ENCODE data around the gene MISP. TPM values are rescaled to one million over a fixed set of nuclear protein-coding genes. Genes with fewer than 3 reads are reported as not detected.

Gene MISP
- total RNA-seq, 1 donor from 2014 or later = 1.5 TPM

GRCh38 chr19:780935-781334 lies 30.0 kb downstream of the MISP start:
- H3K27me3 Mint-ChIP-seq (ENCODE audit: low read depth) = no peaks in the 10 kb centered on the region
- peaks cover 22% of the 10 kb centered on the region for H3K4me1 Mint-ChIP-seq
- no peaks in the 10 kb centered on the region for H3K9me3 Mint-ChIP-seq
- no peak for TF ChIP-seq CTCF (IDR thresholded peaks at IDR 0.05; ENCODE audit: unreplicated experiment)
- H3K27ac Mint-ChIP-seq = no peak overlapping the region
- no peaks in the 10 kb centered on the region for H3K36me3 Mint-ChIP-seq
- DNase-seq (ENCODE audit: low spot score in 2 of 2, unreplicated experiment in 2 of 2) = no peak
- H3K4me3 Mint-ChIP-seq = no peak overlapping the region

- H3K36me3 Mint-ChIP-seq = no peaks in the 10 kb centered on the region
- peaks cover 22% of the 10 kb centered on the region for H3K4me1 Mint-ChIP-seq
- H3K4me3 Mint-ChIP-seq = no peak overlapping the region
- TF ChIP-seq CTCF (IDR thresholded peaks at IDR 0.05; ENCODE audit: unreplicated experiment) = no peak
- no peaks in the 10 kb centered on the region for H3K27me3 Mint-ChIP-seq (ENCODE audit: low read depth)
- no peak for DNase-seq (ENCODE audit: low spot score in 2 of 2, unreplicated experiment in 2 of 2)
- H3K27ac Mint-ChIP-seq = peak overlapping the region; percentile 97
- H3K9me3 Mint-ChIP-seq = no peaks in the 10 kb centered on the region
Observed at GRCh38 chr19:781800-782184, 30.9 kb downstream of the MISP start.

GRCh38 chr19:782185-782877 lies 31.4 kb downstream of the MISP start:
- no peak for TF ChIP-seq CTCF (IDR thresholded peaks at IDR 0.05; ENCODE audit: unreplicated experiment)
- Mint-ChIP-seq H3K27ac (peak overlapping the region; percentile 97), H3K36me3 (no peaks in the 10 kb centered on the region), H3K9me3 (no peaks in the 10 kb centered on the region), H3K4me1 (peaks cover 22% of the 10 kb centered on the region), H3K27me3 (ENCODE audit: low read depth) (no peaks in the 10 kb centered on the region), H3K4me3 (peak overlapping the region; percentile 64)
- no peak for DNase-seq (ENCODE audit: low spot score in 2 of 2, unreplicated experiment in 2 of 2)

- Mint-ChIP-seq H3K27me3 (ENCODE audit: low read depth) (no peaks in the 10 kb centered on the region), H3K9me3 (no peaks in the 10 kb centered on the region), H3K4me1 (peaks cover 22% of the 10 kb centered on the region), H3K4me3 (peak overlapping the region; percentile 64), H3K36me3 (no peaks in the 10 kb centered on the region), H3K27ac (peak overlapping the region; percentile 97)
- TF ChIP-seq CTCF (IDR thresholded peaks at IDR 0.05; ENCODE audit: unreplicated experiment) = no peak
- no peak for DNase-seq (ENCODE audit: low spot score in 2 of 2, unreplicated experiment in 2 of 2)
Observed at GRCh38 chr19:782878-783668, 32.2 kb downstream of the MISP start.

GRCh38 chr19:784541-784940 lies 33.6 kb downstream of the MISP start:
- peak overlapping the region; percentile 85 for H3K27ac Mint-ChIP-seq

More at GRCh38 chr19:784541-784940, 33.6 kb downstream of the MISP start:
- Mint-ChIP-seq H3K36me3 (no peaks in the 10 kb centered on the region), H3K27me3 (ENCODE audit: low read depth) (no peaks in the 10 kb centered on the region), H3K9me3 (no peaks in the 10 kb centered on the region), H3K4me3 (peak overlapping the region; percentile 15), H3K4me1 (peaks cover 26% of the 10 kb centered on the region)
- TF ChIP-seq CTCF (IDR thresholded peaks at IDR 0.05; ENCODE audit: unreplicated experiment) = no peak
- no peak for DNase-seq (ENCODE audit: low spot score in 2 of 2, unreplicated experiment in 2 of 2)

Measured in mesothelial cell of epicardium (in vitro differentiated cells).